ENCODE measurements around the gene SEMA4D.

- TF ChIP-seq CTCF (IDR thresholded peaks at IDR 0.05; ENCODE audit: low read depth, low read length) (no peak), EZH2phosphoT487 (IDR thresholded peaks at IDR 0.05; ENCODE audit: low read depth) (no peak)
Observed at GRCh38 chr9:89512382-89512781, 14.5 kb upstream of the SEMA4D start.
